ENCODE measurements around the gene DLGAP1. TPM values are rescaled to one million over a fixed set of nuclear protein-coding genes. Genes with fewer than 3 reads are reported as not detected.

Gene DLGAP1
- total and polyA plus RNA-seq, 2 experiments from 2014 or later, result 17.0 to 48.5 TPM

- no peaks in the 10 kb centered on the region for H3K36me3 ChIP-seq (ENCODE audit: insufficient read depth)
- DNase-seq (ENCODE audit: low spot score) (no peak), ATAC-seq (peak; percentile 40; the same call in 2 of the 3 replicates)
- TF ChIP-seq NANOG (IDR thresholded peaks at IDR 0.05; ENCODE audit: borderline replicate concordance) (no peak), ZNF462 (CRISPR knock-in tag; IDR thresholded peaks at IDR 0.05) (peak; percentile 49; the same call in 1 of the 2 replicates), CREB1 (CRISPR knock-in tag; IDR thresholded peaks at IDR 0.05; ENCODE audit: low read depth) (no peak)
- no peaks in the 10 kb centered on the region for H3K9me3 Mint-ChIP-seq
- H3K9me2 ChIP-seq (ENCODE audit: insufficient read depth), result no peaks in the 10 kb centered on the region
- no peak overlapping the region for H3K4me3 ChIP-seq
- no peaks in the 10 kb centered on the region for H3K36me3 Mint-ChIP-seq (ENCODE audit: low read depth)
- no peak overlapping the region for H3K4me2 ChIP-seq
- H3K79me2 ChIP-seq (replicated peaks; ENCODE audit: insufficient read depth), result no peaks in the 10 kb centered on the region
- H3K27ac ChIP-seq (ENCODE audit: low read depth), result no peak overlapping the region
- H3K4me1 Mint-ChIP-seq, result peaks cover 27% of the 10 kb centered on the region; the same call in 2 of the 3 replicates
- peaks cover 17% of the 10 kb centered on the region for H3K4me1 ChIP-seq (ENCODE audit: insufficient read depth)
- H3K27me3 Mint-ChIP-seq (ENCODE audit: insufficient read depth, low read depth, poor library complexity), result no peaks in the 10 kb centered on the region
- no peak overlapping the region for H3K27ac Mint-ChIP-seq
- no peaks in the 10 kb centered on the region for H4K20me1 ChIP-seq (replicated peaks; ENCODE audit: insufficient read depth)
- no peak overlapping the region for H2AFZ ChIP-seq
- H3K4me3 Mint-ChIP-seq, result no peak overlapping the region
- H3K27me3 ChIP-seq (ENCODE audit: insufficient read depth), result no peaks in the 10 kb centered on the region
- no peaks in the 10 kb centered on the region for H3F3A ChIP-seq (replicated peaks; ENCODE audit: low read depth)
Measured at GRCh38 chr18:3832025-3832638, 623.0 kb downstream of the DLGAP1 start.

GRCh38 chr18:3830604-3831003 is 624.5 kb downstream of the DLGAP1 start:
- Mint-ChIP-seq H3K27me3 (ENCODE audit: insufficient read depth, low read depth, poor library complexity) (no peaks in the 10 kb centered on the region), H3K27ac (no peak overlapping the region), H3K36me3 (ENCODE audit: low read depth) (peaks cover 5% of the 10 kb centered on the region; the same call in 1 of the 3 replicates), H3K4me1 (peaks cover 27% of the 10 kb centered on the region), H3K9me3 (peaks cover 4% of the 10 kb centered on the region; the same call in 1 of the 3 replicates), H3K4me3 (no peak overlapping the region)
- H2AFZ ChIP-seq, result no peak overlapping the region
- H3K4me3 ChIP-seq, result no peak overlapping the region
- ATAC-seq, result no peak
- H3K27me3 ChIP-seq (ENCODE audit: insufficient read depth), result no peaks in the 10 kb centered on the region
- H3F3A ChIP-seq (replicated peaks; ENCODE audit: low read depth), result no peaks in the 10 kb centered on the region
- DNase-seq (ENCODE audit: low spot score), result no peak
- H3K9me2 ChIP-seq (ENCODE audit: insufficient read depth), result no peaks in the 10 kb centered on the region
- no peak overlapping the region for H3K4me2 ChIP-seq
- peaks cover 15% of the 10 kb centered on the region for H3K4me1 ChIP-seq (ENCODE audit: insufficient read depth)
- H3K27ac ChIP-seq (ENCODE audit: low read depth), result no peak overlapping the region
- no peaks in the 10 kb centered on the region for H3K79me2 ChIP-seq (replicated peaks; ENCODE audit: insufficient read depth)
- H4K20me1 ChIP-seq (replicated peaks; ENCODE audit: insufficient read depth), result no peaks in the 10 kb centered on the region
- H3K36me3 ChIP-seq (ENCODE audit: insufficient read depth), result no peaks in the 10 kb centered on the region
- TF ChIP-seq REST (IDR thresholded peaks at IDR 0.05; ENCODE audit: unreplicated experiment) (no peak), ETS1 (IDR thresholded peaks at IDR 0.05) (no peak), ZNF114 (CRISPR knock-in tag; IDR thresholded peaks at IDR 0.05) (no peak), ZNF331 (CRISPR knock-in tag; IDR thresholded peaks at IDR 0.05; ENCODE audit: low read depth) (no peak), POLR2AphosphoS5 (IDR thresholded peaks at IDR 0.05; ENCODE audit: low read depth) (no peak), CTCF (conservative IDR thresholded peaks at IDR 0.05; ENCODE audit: low read depth in 2 of 2) (no peak)

All from GM23338 (cell line).